BJ (cell line): ENCODE measurements around the gene CDC42BPB. TPM values are rescaled to one million over a fixed set of nuclear protein-coding genes. Genes with fewer than 3 reads are reported as not detected.
"Not testable (repeated sequence)": the region's sequence is repeated elsewhere in the genome, so short reads cannot be mapped to it uniquely, and the experiment has no call there.

Experiments used
- CTCF ChIA-PET: fragments of 350-600 bp; formaldehyde crosslinking; extraction: SDS; loops from one replicate; lab custom pipeline; 2021; ENCODE audit warnings: antibody characterized with exemption, inconsistent platforms; lab: Yijun Ruan, JAX
- POLR2A ChIA-PET: fragments of 300-600 bp; sonication (Branson Sonifier 250); formaldehyde crosslinking; extraction: SDS; loops from one replicate; lab custom pipeline; 2021; ENCODE audit warnings: antibody characterized with exemption; lab: Charles Lee
- DNase-seq: peaks from one replicate; pipeline ENCODE4 v3.0.0-alpha.2; 2011; ENCODE audit warnings: low read depth
- H3K27me3 ChIP-seq: 2 replicates; pipeline ENCODE4 v1.6.0; 2011; ENCODE audit warnings: low read length; ENCODE audit not compliant: control insufficient read depth, insufficient read depth
- H3K36me3 ChIP-seq: 2 replicates; pipeline ENCODE4 v1.5.1; 2011; ENCODE audit warnings: low read length; ENCODE audit not compliant: control insufficient read depth, insufficient read depth
- H3K4me3 ChIP-seq: 2 replicates; pipeline ENCODE4 v1.5.1; 2011; ENCODE audit warnings: low read depth, mild to moderate bottlenecking, control low read depth, low read length
- polyA plus RNA-seq: library from polyadenylated mRNA; depleted of rRNA; stranded (reverse); fragments of >200 nt; gene quantifications from 2 replicates; pipeline ENCODE4 v1.2.3, GENCODE V29; 2011
- TF ChIP-seq, protein P1 (sequence below): IDR thresholded peaks from 2 replicates; pipeline ENCODE4 v1.5.1; 2011; ENCODE audit warnings: low read depth, mild to moderate bottlenecking, control low read depth, inconsistent platforms, low read length, moderate library complexity; ENCODE audit not compliant: insufficient read depth

CDC42BPB gene
- polyA plus RNA-seq, 1 experiment = 66.5 TPM

GRCh38 chr14:102928412-102929240, 128.7 kb downstream of the CDC42BPB start:
- POLR2A ChIA-PET = no interaction called here
- TF ChIP-seq, protein P1, sequence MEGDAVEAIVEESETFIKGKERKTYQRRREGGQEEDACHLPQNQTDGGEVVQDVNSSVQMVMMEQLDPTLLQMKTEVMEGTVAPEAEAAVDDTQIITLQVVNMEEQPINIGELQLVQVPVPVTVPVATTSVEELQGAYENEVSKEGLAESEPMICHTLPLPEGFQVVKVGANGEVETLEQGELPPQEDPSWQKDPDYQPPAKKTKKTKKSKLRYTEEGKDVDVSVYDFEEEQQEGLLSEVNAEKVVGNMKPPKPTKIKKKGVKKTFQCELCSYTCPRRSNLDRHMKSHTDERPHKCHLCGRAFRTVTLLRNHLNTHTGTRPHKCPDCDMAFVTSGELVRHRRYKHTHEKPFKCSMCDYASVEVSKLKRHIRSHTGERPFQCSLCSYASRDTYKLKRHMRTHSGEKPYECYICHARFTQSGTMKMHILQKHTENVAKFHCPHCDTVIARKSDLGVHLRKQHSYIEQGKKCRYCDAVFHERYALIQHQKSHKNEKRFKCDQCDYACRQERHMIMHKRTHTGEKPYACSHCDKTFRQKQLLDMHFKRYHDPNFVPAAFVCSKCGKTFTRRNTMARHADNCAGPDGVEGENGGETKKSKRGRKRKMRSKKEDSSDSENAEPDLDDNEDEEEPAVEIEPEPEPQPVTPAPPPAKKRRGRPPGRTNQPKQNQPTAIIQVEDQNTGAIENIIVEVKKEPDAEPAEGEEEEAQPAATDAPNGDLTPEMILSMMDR = no peak
- DNase-seq = no peak
- H3K36me3 ChIP-seq = peaks cover 8% of the 10 kb centered on the region
- CTCF ChIA-PET = interaction anchor here (1.0 to 2.4 kb wide), 2 partner anchors 10 to 234 kb away, joined by 3 to 7 read pairs; no protein-coding TSS in a partner anchor
- H3K4me3 ChIP-seq = peak overlapping the region; percentile 39
- peaks cover 16% of the 10 kb centered on the region for H3K27me3 ChIP-seq

DNA sequence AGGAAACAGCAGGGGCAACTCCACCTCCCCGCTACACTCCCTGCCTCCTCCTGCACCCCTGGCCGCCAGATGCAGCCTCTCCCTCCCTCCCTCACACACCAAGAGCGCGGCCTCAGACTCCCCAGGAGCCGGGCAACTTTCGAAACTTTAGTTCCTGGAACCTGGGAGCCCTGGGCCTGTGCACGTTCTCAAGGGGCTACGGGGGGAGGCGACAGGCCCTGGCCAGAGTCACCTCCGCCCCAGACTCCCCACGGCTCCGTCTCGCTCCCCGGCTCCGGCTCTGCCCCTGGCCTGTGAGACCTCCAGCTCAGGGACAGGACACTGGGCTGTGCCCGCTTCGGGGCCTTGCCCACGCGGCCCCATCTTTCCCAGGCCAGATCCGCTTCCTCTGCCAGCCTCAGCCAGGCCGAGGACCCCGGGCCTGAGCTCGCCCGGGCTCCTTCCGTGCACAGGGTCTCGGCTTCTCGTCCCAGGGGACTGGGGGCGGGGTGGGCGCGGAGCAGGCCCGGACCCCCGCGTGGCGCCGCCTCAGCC, 129.4 kb downstream of the CDC42BPB start:
- TF ChIP-seq, protein P1 = no peak
- Histone ChIP-seq H3K4me3 (peak overlapping the region; percentile 39), H3K36me3 (peaks cover 5% of the 10 kb centered on the region), H3K27me3 (peaks cover 22% of the 10 kb centered on the region)
- ChIA-PET CTCF (interaction anchor here (1.0 to 2.4 kb wide), 2 partner anchors 9 to 234 kb away, joined by 3 to 7 read pairs; no protein-coding TSS in a partner anchor), POLR2A (no interaction called here)
- no peak for DNase-seq

DNA sequence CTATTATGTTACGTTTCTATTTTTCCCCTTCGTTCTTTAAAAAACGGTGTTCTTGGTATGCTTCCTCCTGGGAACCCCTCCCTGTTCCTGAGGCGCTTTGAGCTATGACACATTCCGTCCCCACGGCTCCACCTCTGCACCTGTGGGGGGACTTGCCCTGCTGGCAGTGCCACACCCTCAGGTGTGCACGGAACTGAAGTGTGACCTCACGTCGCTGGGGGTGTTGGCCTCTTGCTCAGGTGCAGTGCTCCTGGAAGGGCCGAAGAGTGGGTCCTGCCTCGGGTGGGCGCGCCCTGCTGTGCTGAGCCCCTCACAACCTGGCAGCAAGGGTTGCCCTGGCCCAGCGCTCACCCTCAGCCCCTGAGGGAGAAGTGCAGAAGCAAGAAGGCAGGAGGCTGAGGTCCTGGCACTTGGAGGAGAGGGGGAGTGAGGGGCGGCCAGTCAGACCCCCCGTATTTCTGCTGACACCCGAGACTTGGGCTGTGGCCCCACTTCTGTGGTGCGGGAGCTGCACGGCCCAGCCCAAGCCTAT, 129.9 kb downstream of the CDC42BPB start:
- TF ChIP-seq, protein P1 = no peak
- H3K36me3 ChIP-seq = peaks cover 2% of the 10 kb centered on the region; the same call in 1 of the 2 replicates
- no peak for DNase-seq
- POLR2A ChIA-PET = no interaction called here
- H3K4me3 ChIP-seq = no peak overlapping the region
- peaks cover 24% of the 10 kb centered on the region for H3K27me3 ChIP-seq
- CTCF ChIA-PET = interaction anchor here (1.0 to 2.4 kb wide), 2 partner anchors 9 to 12 kb away, joined by 3 to 7 read pairs; no protein-coding TSS in a partner anchor

DNA sequence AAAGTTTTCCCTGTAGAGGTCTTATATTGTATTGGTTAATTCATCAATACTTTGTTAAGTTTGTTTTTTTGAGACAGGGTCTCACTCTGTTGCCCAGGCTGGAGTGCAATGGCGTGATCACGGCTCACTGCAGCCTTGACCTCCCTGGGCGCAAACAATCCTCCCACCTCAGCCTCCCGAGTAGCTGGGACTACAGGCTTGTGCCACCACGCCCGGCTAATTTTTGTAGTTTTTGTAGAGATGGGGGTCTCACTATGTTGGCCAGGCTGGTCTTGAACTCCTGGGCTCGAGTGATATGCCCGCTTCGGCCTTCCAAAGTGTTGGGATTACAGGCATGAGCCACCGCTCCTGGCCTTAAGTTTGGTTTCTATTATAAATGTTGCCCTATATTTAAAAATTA, 130.5 kb downstream of the CDC42BPB start:
- DNase-seq, H3K36me3 ChIP-seq, POLR2A ChIA-PET, H3K4me3 ChIP-seq: not testable (repeated sequence)
- CTCF ChIA-PET = interaction anchor here (1.0 to 2.4 kb wide), 2 partner anchors 8 to 11 kb away, joined by 3 to 7 read pairs; no protein-coding TSS in a partner anchor
- peaks cover 24% of the 10 kb centered on the region for H3K27me3 ChIP-seq

GRCh38 chr14:102926104-102926503, 131.2 kb downstream of the CDC42BPB start:
- TF ChIP-seq, protein P1 = no peak
- CTCF ChIA-PET = no interaction called here
- H3K4me3 ChIP-seq = no peak overlapping the region
- DNase-seq = no peak
- H3K27me3 ChIP-seq = peaks cover 24% of the 10 kb centered on the region
- POLR2A ChIA-PET = no interaction called here
- no peaks in the 10 kb centered on the region for H3K36me3 ChIP-seq
